Osteocyte (in vitro differentiated cells): ENCODE data around the gene NCOA3. TPM values are rescaled to one million over a fixed set of nuclear protein-coding genes. Genes with fewer than 3 reads are reported as not detected.
A peak's percentile ranks its signal among the peaks of the same experiment; 100 is the strongest.

Experiments used
- DNase-seq: peaks from one replicate; pipeline ENCODE4 v3.0.0; 2021; ENCODE audit warnings: mixed read lengths; ENCODE audit not compliant: unreplicated experiment; ENCODE audit errors: extremely low spot score
- H3K27ac Mint-ChIP-seq: one replicate; pipeline ENCODE4 v1.8.0; 2021; ENCODE audit warnings: mild to moderate bottlenecking, mixed read lengths; ENCODE audit not compliant: unreplicated experiment
- H3K27me3 Mint-ChIP-seq: one replicate; pipeline ENCODE4 v1.8.0; 2021; ENCODE audit warnings: mixed read lengths; ENCODE audit not compliant: unreplicated experiment
- H3K36me3 Mint-ChIP-seq: one replicate; pipeline ENCODE4 v1.8.0; 2021; ENCODE audit warnings: mixed read lengths; ENCODE audit not compliant: unreplicated experiment
- H3K4me1 Mint-ChIP-seq: one replicate; pipeline ENCODE4 v1.8.0; 2021; ENCODE audit warnings: mixed read lengths; ENCODE audit not compliant: unreplicated experiment
- H3K4me3 Mint-ChIP-seq: one replicate; pipeline ENCODE4 v1.8.0; 2021; ENCODE audit warnings: mild to moderate bottlenecking, moderate library complexity, mixed read lengths; ENCODE audit not compliant: unreplicated experiment
- H3K9me3 Mint-ChIP-seq: one replicate; pipeline ENCODE4 v1.8.0; 2021; ENCODE audit warnings: mixed read lengths; ENCODE audit not compliant: unreplicated experiment
- CTCF ChIP-seq: fragments of 200-600 bp; sonication (generic); IDR thresholded peaks from 2 replicates; pipeline ENCODE4 v1.5.0; 2021; ENCODE audit warnings: antibody characterized with exemption, mild to moderate bottlenecking, moderate library complexity
- total RNA-seq: library from RNA; stranded (reverse); gene quantifications from 2 replicates; pipeline ENCODE4 v1.2.1, GENCODE V29; 2021

The NCOA3 gene
- total RNA-seq, 1 donor from 2014 or later: 75.9 TPM

- H3K4me3 Mint-ChIP-seq: no peak overlapping the region
- H3K4me1 Mint-ChIP-seq: peaks cover 31% of the 10 kb centered on the region
- H3K27ac Mint-ChIP-seq: no peak overlapping the region
- peaks cover 16% of the 10 kb centered on the region for H3K36me3 Mint-ChIP-seq
- TF ChIP-seq CTCF: no peak
- peaks cover 4% of the 10 kb centered on the region for H3K9me3 Mint-ChIP-seq
- DNase-seq: no peak
- no peaks in the 10 kb centered on the region for H3K27me3 Mint-ChIP-seq
Observed at GRCh38 chr20:47605673-47606413, 104.2 kb downstream of the NCOA3 start.

- TF ChIP-seq CTCF: no peak
- peaks cover 16% of the 10 kb centered on the region for H3K36me3 Mint-ChIP-seq
- no peak for DNase-seq
- H3K4me1 Mint-ChIP-seq: peaks cover 36% of the 10 kb centered on the region
- H3K4me3 Mint-ChIP-seq: no peak overlapping the region
- peak overlapping the region; percentile 36 for H3K27ac Mint-ChIP-seq
- peaks cover 4% of the 10 kb centered on the region for H3K9me3 Mint-ChIP-seq
- H3K27me3 Mint-ChIP-seq: no peaks in the 10 kb centered on the region
Observed at GRCh38 chr20:47606414-47606982, 104.8 kb downstream of the NCOA3 start.

- Mint-ChIP-seq H3K27me3 (no peaks in the 10 kb centered on the region), H3K4me3 (no peak overlapping the region), H3K27ac (peak overlapping the region; percentile 36), H3K9me3 (peaks cover 4% of the 10 kb centered on the region), H3K36me3 (peaks cover 16% of the 10 kb centered on the region), H3K4me1 (peaks cover 34% of the 10 kb centered on the region)
- no peak for DNase-seq
- TF ChIP-seq CTCF: no peak
Observed at GRCh38 chr20:47606983-47607613, 105.4 kb downstream of the NCOA3 start.

GRCh38 chr20:47609001-47609400 lies 107.3 kb downstream of the NCOA3 start:
- TF ChIP-seq CTCF: no peak
- no peaks in the 10 kb centered on the region for H3K27me3 Mint-ChIP-seq
- H3K27ac Mint-ChIP-seq: peak overlapping the region; percentile 18
- peaks cover under 1% of the 10 kb centered on the region for H3K9me3 Mint-ChIP-seq
- peaks cover 33% of the 10 kb centered on the region for H3K4me1 Mint-ChIP-seq
- DNase-seq: no peak
- H3K4me3 Mint-ChIP-seq: no peak overlapping the region
- H3K36me3 Mint-ChIP-seq: peaks cover 4% of the 10 kb centered on the region
